Measurements from ENCODE around the gene MET. TPM values are rescaled to one million over a fixed set of nuclear protein-coding genes. Genes with fewer than 3 reads are reported as not detected.

MET gene
- polyA plus RNA-seq, 1 donor from 2014 or later: not detected

DNA sequence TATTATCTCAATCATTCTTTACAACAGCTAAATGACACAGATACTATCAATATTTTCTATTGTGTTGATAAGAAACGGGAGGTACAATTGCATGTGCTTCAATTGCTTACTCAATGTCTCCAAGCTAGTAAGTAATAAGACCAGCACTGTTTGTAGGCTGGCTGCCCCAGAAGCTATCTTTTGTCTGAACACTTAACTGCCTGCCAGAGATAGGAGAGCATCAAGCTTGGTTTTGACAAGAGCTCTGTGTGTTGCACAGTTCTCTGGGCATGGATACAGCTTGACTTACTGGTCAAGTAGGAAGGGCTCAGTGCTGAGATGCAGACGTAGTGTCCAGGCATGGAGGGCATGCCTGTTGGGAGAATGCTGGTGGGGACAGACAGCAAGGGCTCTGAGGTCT is 164.1 kb downstream of the MET start:
- no peaks in the 10 kb centered on the region for H3K36me3 ChIP-seq (ENCODE audit: insufficient read depth, low read length)
- no peaks in the 10 kb centered on the region for H4K20me1 ChIP-seq (ENCODE audit: insufficient read depth)
- no peak overlapping the region for H3K27ac ChIP-seq (ENCODE audit: low read length)
- no peak for TF ChIP-seq TAF1 (IDR thresholded peaks at IDR 0.05; ENCODE audit: low read depth)
- no peak for TF ChIP-seq POLR2AphosphoS5 (IDR thresholded peaks at IDR 0.05)
- no peak for TF ChIP-seq CTCF (IDR thresholded peaks at IDR 0.05; ENCODE audit: poor library complexity, severe bottlenecking)
- TF ChIP-seq MXI1 (conservative IDR thresholded peaks at IDR 0.05; ENCODE audit: poor library complexity, severe bottlenecking): no peak
- TF ChIP-seq REST (IDR thresholded peaks at IDR 0.05; ENCODE audit: borderline replicate concordance): no peak
- TF ChIP-seq SMC3 (conservative IDR thresholded peaks at IDR 0.05; ENCODE audit: poor library complexity): no peak
- no peak for TF ChIP-seq EZH2 (IDR thresholded peaks at IDR 0.05; ENCODE audit: borderline replicate concordance, insufficient read depth, low read length, poor library complexity, severe bottlenecking)
- H3K27me3 ChIP-seq (ENCODE audit: insufficient read depth, low read depth, low read length): no peaks in the 10 kb centered on the region
- H3K9me3 ChIP-seq (ENCODE audit: low read length): no peaks in the 10 kb centered on the region
- H3K4me2 ChIP-seq (ENCODE audit: low read length): no peak overlapping the region
- no peaks in the 10 kb centered on the region for H3K9me2 ChIP-seq (ENCODE audit: insufficient read depth, low read length)
- no peaks in the 10 kb centered on the region for H3K79me2 ChIP-seq (replicated peaks; ENCODE audit: insufficient read depth, low read length)
- no peaks in the 10 kb centered on the region for H3F3A ChIP-seq (ENCODE audit: insufficient read depth, low read length, poor library complexity, severe bottlenecking)
- no peak overlapping the region for H3K4me3 ChIP-seq (ENCODE audit: low read length)
- no peak overlapping the region for H3K9ac ChIP-seq (ENCODE audit: low read length)
- H2AFZ ChIP-seq (ENCODE audit: low read depth, low read length): no peak overlapping the region

DNA sequence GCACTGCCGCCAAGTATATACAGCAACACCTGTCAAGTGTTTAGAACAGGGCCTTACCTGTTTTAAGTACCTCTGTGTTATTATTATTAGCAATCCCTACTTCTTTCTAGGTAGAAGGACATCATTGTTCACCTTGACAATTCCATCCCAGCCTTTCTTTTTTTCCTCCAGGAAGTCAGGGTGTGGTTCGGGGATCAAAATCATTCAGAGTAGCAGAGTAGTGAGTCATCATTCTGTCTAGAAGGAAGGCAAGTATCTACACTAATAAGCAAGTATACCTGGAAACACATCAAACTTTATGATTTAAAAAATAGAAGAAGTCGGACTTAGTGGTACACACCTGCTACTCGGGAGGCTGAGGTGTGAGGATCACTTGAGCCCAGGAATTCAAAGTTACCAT is 164.9 kb downstream of the MET start:
- no peak for TF ChIP-seq EZH2 (IDR thresholded peaks at IDR 0.05; ENCODE audit: borderline replicate concordance, insufficient read depth, low read length, poor library complexity, severe bottlenecking)
- TF ChIP-seq CTCF (IDR thresholded peaks at IDR 0.05; ENCODE audit: poor library complexity, severe bottlenecking): no peak
- no peak for TF ChIP-seq EP300 (conservative IDR thresholded peaks at IDR 0.05; ENCODE audit: poor library complexity, severe bottlenecking)
- TF ChIP-seq TAF1 (IDR thresholded peaks at IDR 0.05; ENCODE audit: low read depth): no peak
- no peak for TF ChIP-seq REST (IDR thresholded peaks at IDR 0.05; ENCODE audit: borderline replicate concordance)
- TF ChIP-seq MXI1 (conservative IDR thresholded peaks at IDR 0.05; ENCODE audit: poor library complexity, severe bottlenecking): no peak
- no peak for TF ChIP-seq SMC3 (conservative IDR thresholded peaks at IDR 0.05; ENCODE audit: poor library complexity)
- no peak for TF ChIP-seq POLR2AphosphoS5 (IDR thresholded peaks at IDR 0.05)
- TF ChIP-seq RAD21 (conservative IDR thresholded peaks at IDR 0.05): no peak
- no peaks in the 10 kb centered on the region for H3K27me3 ChIP-seq (ENCODE audit: insufficient read depth, low read depth, low read length)
- no peaks in the 10 kb centered on the region for H3K79me2 ChIP-seq (replicated peaks; ENCODE audit: insufficient read depth, low read length)
- no peaks in the 10 kb centered on the region for H3F3A ChIP-seq (ENCODE audit: insufficient read depth, low read length, poor library complexity, severe bottlenecking)
- H3K4me2 ChIP-seq (ENCODE audit: low read length): no peak overlapping the region
- H3K27ac ChIP-seq (ENCODE audit: low read length): no peak overlapping the region
- no peak overlapping the region for H3K9ac ChIP-seq (ENCODE audit: low read length)
- no peak overlapping the region for H2AFZ ChIP-seq (ENCODE audit: low read depth, low read length)
- no peaks in the 10 kb centered on the region for H4K20me1 ChIP-seq (ENCODE audit: insufficient read depth)
- H3K9me2 ChIP-seq (ENCODE audit: insufficient read depth, low read length): no peaks in the 10 kb centered on the region
- no peaks in the 10 kb centered on the region for H3K9me3 ChIP-seq (ENCODE audit: low read length)
- no peak overlapping the region for H3K4me3 ChIP-seq (ENCODE audit: low read length)
- no peaks in the 10 kb centered on the region for H3K36me3 ChIP-seq (ENCODE audit: insufficient read depth, low read length)
